Transverse colon (tissue), 4 donors: ENCODE measurements around the gene ADAMTS6.

ENCODE experiments used
- POLR2AphosphoS5 ChIP-seq, 3 donors: sonication (generic); formaldehyde crosslinking; IDR thresholded peaks; one replicate each; pipeline ENCODE4 v1.6.1; 2016; ENCODE audit warnings: antibody characterized with exemption in 3 of 3
- TF ChIP-seq, protein P1 (sequence below), 5 experiments: fragments of 200-600 bp in 3 of 5; fragments of 450-650 bp in 2 of 5; sonication (generic) in 3 of 5; IDR thresholded peaks; 1 replicate in 2 of 5; 2 replicates in 3 of 5; pipeline ENCODE4 v1.5.1; 2016 to 2017; ENCODE audit warnings: antibody characterized with exemption in 5 of 5, inconsistent platforms in 3 of 5, mild to moderate bottlenecking in 2 of 5, moderate library complexity in 1 of 5

GRCh38 chr5:65411356-65411755, 70.4 kb downstream of the ADAMTS6 start:
- no peak for TF ChIP-seq POLR2AphosphoS5 (IDR thresholded peaks at IDR 0.05)
- TF ChIP-seq, protein P1, sequence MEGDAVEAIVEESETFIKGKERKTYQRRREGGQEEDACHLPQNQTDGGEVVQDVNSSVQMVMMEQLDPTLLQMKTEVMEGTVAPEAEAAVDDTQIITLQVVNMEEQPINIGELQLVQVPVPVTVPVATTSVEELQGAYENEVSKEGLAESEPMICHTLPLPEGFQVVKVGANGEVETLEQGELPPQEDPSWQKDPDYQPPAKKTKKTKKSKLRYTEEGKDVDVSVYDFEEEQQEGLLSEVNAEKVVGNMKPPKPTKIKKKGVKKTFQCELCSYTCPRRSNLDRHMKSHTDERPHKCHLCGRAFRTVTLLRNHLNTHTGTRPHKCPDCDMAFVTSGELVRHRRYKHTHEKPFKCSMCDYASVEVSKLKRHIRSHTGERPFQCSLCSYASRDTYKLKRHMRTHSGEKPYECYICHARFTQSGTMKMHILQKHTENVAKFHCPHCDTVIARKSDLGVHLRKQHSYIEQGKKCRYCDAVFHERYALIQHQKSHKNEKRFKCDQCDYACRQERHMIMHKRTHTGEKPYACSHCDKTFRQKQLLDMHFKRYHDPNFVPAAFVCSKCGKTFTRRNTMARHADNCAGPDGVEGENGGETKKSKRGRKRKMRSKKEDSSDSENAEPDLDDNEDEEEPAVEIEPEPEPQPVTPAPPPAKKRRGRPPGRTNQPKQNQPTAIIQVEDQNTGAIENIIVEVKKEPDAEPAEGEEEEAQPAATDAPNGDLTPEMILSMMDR (IDR thresholded peaks at IDR 0.05) = no peak
